MG63 (cell line): Measurements from ENCODE around the gene INTS2. TPM values are rescaled to one million over a fixed set of nuclear protein-coding genes. Genes with fewer than 3 reads are reported as not detected.
"Not testable (repeated sequence)": the region's sequence is repeated elsewhere in the genome, so short reads cannot be mapped to it uniquely, and the experiment has no call there.

Experiments
- DNase-seq: peaks from one replicate; pipeline ENCODE4 v3.0.0-alpha.2; 2020
- H3K27me3 ChIP-seq: fragments of 250-450 bp; sonication (Bioruptor Pico); 2 replicates; pipeline ENCODE4 v1.5.1; 2020; ENCODE audit warnings: mild to moderate bottlenecking, moderate library complexity
- H3K36me3 ChIP-seq: fragments of 250-450 bp; sonication (Bioruptor Pico); 2 replicates; pipeline ENCODE4 v1.5.1; 2020; ENCODE audit warnings: mild to moderate bottlenecking, moderate library complexity
- H3K4me3 ChIP-seq: fragments of 250-450 bp; sonication (Bioruptor Pico); 2 replicates; pipeline ENCODE4 v1.5.1; 2020; ENCODE audit warnings: mild to moderate bottlenecking, moderate library complexity
- H3K9me3 ChIP-seq: fragments of 250-450 bp; sonication (Bioruptor Pico); 2 replicates; pipeline ENCODE4 v1.5.1; 2020; ENCODE audit warnings: mild to moderate bottlenecking, moderate library complexity
- total RNA-seq: library from RNA; depleted of rRNA; stranded (reverse); fragments of >200 nt; shearing (Covaris generic); gene quantifications from 2 replicates; pipeline ENCODE4 v1.2.3, GENCODE V29; 2014; ENCODE audit warnings: low replicate concordance; rRNA removed

The INTS2 gene
- total RNA-seq, 1 experiment from 2014 or later, result 8.1 TPM

GRCh38 chr17:61821655-61822054 is 106.1 kb downstream of the INTS2 start:
- Histone ChIP-seq H3K9me3 (no peaks in the 10 kb centered on the region; the same call in 1 of the 2 replicates), H3K36me3 (peaks cover 18% of the 10 kb centered on the region), H3K4me3 (no peak overlapping the region), H3K27me3 (no peaks in the 10 kb centered on the region)
- DNase-seq, result no peak

GRCh38 chr17:61819265-61819664 is 108.5 kb downstream of the INTS2 start:
- not testable (repeated sequence) for DNase-seq, H3K4me3 ChIP-seq, H3K9me3 ChIP-seq, H3K27me3 ChIP-seq
- peaks cover 18% of the 10 kb centered on the region for H3K36me3 ChIP-seq

- no peak overlapping the region for H3K4me3 ChIP-seq
- H3K9me3 ChIP-seq, result no peaks in the 10 kb centered on the region; the same call in 1 of the 2 replicates
- peaks cover 15% of the 10 kb centered on the region for H3K36me3 ChIP-seq
- no peak for DNase-seq
- no peaks in the 10 kb centered on the region for H3K27me3 ChIP-seq
These were observed 109.6 kb downstream of the INTS2 start for GRCh38 chr17:61818225-61818624.

- DNase-seq, result no peak
- peaks cover 11% of the 10 kb centered on the region for H3K36me3 ChIP-seq
- H3K4me3 ChIP-seq, result no peak overlapping the region
- H3K27me3 ChIP-seq, result no peaks in the 10 kb centered on the region
- no peaks in the 10 kb centered on the region; the same call in 1 of the 2 replicates for H3K9me3 ChIP-seq
These were observed 110.3 kb downstream of the INTS2 start for GRCh38 chr17:61817452-61817851.

- H3K4me3 ChIP-seq, result no peak overlapping the region
- H3K9me3 ChIP-seq, result no peaks in the 10 kb centered on the region; the same call in 1 of the 2 replicates
- no peak for DNase-seq
- H3K27me3 ChIP-seq, result no peaks in the 10 kb centered on the region
- H3K36me3 ChIP-seq, result peaks cover 7% of the 10 kb centered on the region
These were observed 111.2 kb downstream of the INTS2 start for GRCh38 chr17:61816538-61816937.

- Histone ChIP-seq H3K9me3 (no peaks in the 10 kb centered on the region; the same call in 1 of the 2 replicates), H3K36me3 (peaks cover 3% of the 10 kb centered on the region), H3K4me3 (no peak overlapping the region), H3K27me3 (no peaks in the 10 kb centered on the region)
- no peak for DNase-seq
These were observed 111.8 kb downstream of the INTS2 start for GRCh38 chr17:61815863-61816503.

Other genes starting within 250 kb of the INTS2 start
- gene BRIP1, start 64.5 kb downstream of the INTS2 start, total RNA-seq, result 5.5 and 11.7 TPM in 2 replicates
- gene MED13, start 137.3 kb upstream of the INTS2 start, total RNA-seq, result 13.8 and 21.3 TPM in 2 replicates